ENCODE data around the gene KIF3A. TPM values are rescaled to one million over a fixed set of nuclear protein-coding genes. Genes with fewer than 3 reads are reported as not detected.

The KIF3A gene
- total and polyA plus RNA-seq, 2 experiments from 2014 or later: 11.2 to 19.7 TPM

DNA sequence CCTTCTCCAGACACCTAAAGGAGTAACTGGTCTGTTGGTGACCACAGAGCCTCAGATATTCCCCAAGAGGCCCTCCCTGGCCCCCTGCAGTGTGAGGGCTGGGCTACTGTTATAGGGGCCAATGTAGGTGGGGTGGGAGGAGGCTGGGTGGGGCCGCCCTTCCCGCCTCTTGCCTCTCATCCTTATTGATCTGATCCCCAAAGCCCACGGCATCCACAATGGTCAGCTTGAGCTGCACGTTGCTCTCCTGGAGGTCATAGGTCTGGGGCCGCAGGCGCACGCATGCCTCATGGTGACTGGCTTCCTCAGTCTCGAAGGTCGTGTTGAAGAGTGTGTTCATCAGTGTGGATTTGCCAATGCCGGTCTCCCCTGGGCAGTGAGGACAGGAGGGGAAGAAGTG lies 26.7 kb upstream of the KIF3A start (continued):
- TF ChIP-seq, protein P1, sequence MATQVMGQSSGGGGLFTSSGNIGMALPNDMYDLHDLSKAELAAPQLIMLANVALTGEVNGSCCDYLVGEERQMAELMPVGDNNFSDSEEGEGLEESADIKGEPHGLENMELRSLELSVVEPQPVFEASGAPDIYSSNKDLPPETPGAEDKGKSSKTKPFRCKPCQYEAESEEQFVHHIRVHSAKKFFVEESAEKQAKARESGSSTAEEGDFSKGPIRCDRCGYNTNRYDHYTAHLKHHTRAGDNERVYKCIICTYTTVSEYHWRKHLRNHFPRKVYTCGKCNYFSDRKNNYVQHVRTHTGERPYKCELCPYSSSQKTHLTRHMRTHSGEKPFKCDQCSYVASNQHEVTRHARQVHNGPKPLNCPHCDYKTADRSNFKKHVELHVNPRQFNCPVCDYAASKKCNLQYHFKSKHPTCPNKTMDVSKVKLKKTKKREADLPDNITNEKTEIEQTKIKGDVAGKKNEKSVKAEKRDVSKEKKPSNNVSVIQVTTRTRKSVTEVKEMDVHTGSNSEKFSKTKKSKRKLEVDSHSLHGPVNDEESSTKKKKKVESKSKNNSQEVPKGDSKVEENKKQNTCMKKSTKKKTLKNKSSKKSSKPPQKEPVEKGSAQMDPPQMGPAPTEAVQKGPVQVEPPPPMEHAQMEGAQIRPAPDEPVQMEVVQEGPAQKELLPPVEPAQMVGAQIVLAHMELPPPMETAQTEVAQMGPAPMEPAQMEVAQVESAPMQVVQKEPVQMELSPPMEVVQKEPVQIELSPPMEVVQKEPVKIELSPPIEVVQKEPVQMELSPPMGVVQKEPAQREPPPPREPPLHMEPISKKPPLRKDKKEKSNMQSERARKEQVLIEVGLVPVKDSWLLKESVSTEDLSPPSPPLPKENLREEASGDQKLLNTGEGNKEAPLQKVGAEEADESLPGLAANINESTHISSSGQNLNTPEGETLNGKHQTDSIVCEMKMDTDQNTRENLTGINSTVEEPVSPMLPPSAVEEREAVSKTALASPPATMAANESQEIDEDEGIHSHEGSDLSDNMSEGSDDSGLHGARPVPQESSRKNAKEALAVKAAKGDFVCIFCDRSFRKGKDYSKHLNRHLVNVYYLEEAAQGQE (IDR thresholded peaks at IDR 0.05; ENCODE audit: unreplicated experiment): no peak
- TF ChIP-seq, protein P2, sequence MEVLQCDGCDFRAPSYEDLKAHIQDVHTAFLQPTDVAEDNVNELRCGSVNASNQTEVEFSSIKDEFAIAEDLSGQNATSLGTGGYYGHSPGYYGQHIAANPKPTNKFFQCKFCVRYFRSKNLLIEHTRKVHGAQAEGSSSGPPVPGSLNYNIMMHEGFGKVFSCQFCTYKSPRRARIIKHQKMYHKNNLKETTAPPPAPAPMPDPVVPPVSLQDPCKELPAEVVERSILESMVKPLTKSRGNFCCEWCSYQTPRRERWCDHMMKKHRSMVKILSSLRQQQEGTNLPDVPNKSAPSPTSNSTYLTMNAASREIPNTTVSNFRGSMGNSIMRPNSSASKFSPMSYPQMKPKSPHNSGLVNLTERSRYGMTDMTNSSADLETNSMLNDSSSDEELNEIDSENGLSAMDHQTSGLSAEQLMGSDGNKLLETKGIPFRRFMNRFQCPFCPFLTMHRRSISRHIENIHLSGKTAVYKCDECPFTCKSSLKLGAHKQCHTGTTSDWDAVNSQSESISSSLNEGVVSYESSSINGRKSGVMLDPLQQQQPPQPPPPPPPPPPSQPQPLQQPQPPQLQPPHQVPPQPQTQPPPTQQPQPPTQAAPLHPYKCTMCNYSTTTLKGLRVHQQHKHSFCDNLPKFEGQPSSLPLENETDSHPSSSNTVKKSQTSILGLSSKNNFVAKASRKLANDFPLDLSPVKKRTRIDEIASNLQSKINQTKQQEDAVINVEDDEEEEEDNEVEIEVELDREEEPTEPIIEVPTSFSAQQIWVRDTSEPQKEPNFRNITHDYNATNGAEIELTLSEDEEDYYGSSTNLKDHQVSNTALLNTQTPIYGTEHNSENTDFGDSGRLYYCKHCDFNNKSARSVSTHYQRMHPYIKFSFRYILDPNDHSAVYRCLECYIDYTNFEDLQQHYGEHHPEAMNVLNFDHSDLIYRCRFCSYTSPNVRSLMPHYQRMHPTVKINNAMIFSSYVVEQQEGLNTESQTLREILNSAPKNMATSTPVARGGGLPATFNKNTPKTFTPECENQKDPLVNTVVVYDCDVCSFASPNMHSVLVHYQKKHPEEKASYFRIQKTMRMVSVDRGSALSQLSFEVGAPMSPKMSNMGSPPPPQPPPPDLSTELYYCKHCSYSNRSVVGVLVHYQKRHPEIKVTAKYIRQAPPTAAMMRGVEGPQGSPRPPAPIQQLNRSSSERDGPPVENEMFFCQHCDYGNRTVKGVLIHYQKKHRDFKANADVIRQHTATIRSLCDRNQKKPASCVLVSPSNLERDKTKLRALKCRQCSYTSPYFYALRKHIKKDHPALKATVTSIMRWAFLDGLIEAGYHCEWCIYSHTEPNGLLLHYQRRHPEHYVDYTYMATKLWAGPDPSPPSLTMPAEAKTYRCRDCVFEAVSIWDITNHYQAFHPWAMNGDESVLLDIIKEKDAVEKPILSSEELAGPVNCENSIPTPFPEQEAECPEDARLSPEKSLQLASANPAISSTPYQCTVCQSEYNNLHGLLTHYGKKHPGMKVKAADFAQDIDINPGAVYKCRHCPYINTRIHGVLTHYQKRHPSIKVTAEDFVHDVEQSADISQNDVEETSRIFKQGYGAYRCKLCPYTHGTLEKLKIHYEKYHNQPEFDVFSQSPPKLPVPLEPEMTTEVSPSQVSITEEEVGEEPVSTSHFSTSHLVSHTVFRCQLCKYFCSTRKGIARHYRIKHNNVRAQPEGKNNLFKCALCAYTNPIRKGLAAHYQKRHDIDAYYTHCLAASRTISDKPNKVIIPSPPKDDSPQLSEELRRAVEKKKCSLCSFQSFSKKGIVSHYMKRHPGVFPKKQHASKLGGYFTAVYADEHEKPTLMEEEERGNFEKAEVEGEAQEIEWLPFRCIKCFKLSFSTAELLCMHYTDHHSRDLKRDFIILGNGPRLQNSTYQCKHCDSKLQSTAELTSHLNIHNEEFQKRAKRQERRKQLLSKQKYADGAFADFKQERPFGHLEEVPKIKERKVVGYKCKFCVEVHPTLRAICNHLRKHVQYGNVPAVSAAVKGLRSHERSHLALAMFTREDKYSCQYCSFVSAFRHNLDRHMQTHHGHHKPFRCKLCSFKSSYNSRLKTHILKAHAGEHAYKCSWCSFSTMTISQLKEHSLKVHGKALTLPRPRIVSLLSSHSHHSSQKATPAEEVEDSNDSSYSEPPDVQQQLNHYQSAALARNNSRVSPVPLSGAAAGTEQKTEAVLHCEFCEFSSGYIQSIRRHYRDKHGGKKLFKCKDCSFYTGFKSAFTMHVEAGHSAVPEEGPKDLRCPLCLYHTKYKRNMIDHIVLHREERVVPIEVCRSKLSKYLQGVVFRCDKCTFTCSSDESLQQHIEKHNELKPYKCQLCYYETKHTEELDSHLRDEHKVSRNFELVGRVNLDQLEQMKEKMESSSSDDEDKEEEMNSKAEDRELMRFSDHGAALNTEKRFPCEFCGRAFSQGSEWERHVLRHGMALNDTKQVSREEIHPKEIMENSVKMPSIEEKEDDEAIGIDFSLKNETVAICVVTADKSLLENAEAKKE (CRISPR knock-in tag; IDR thresholded peaks at IDR 0.05): no peak
- TF ChIP-seq ETS1 (IDR thresholded peaks at IDR 0.05): no peak
